A673 (cell line): Measurements from ENCODE around the gene RMP24. TPM values are rescaled to one million over a fixed set of nuclear protein-coding genes. Genes with fewer than 3 reads are reported as not detected.

Experiments
- BruUV-seq: library from RNA; stranded (reverse); fragments of 400-500 nt; replicated peaks from 2 replicates; lab custom pipeline; 2021; lab: Mats Ljungman, UMichigan
- CTCF ChIA-PET: fragments of 300-600 bp; sonication (Branson Sonifier 250); formaldehyde crosslinking; loops from one replicate; lab custom pipeline; 2022; ENCODE audit warnings: antibody characterized with exemption; lab: Charles Lee
- POLR2A ChIA-PET: fragments of 300-600 bp; sonication (Branson Sonifier 250); formaldehyde crosslinking; loops from one replicate; lab custom pipeline; 2022; ENCODE audit warnings: antibody characterized with exemption; ENCODE audit not compliant: low non-redundant PET; lab: Charles Lee
- DNase-seq: peaks from one replicate; pipeline ENCODE4 v3.0.0-alpha.2; 2015; ENCODE audit warnings: low spot score
- H3K27ac ChIP-seq: fragments of 200-600 bp; sonication (generic); 2 replicates; pipeline ENCODE4 v1.5.1; 2016; ENCODE audit warnings: mixed run types, low read depth, mild to moderate bottlenecking, mixed read lengths, antibody characterized with exemption, low read length; ENCODE audit not compliant: poor library complexity, severe bottlenecking
- H3K27me3 ChIP-seq: fragments of 200-600 bp; sonication (generic); replicated peaks from 2 replicates; pipeline ENCODE4 v1.6.1; 2017; ENCODE audit warnings: mixed run types, low read depth, mild to moderate bottlenecking, mixed read lengths, antibody characterized with exemption, low read length; ENCODE audit not compliant: insufficient read depth, poor library complexity
- H3K36me3 ChIP-seq: fragments of 200-600 bp; sonication (generic); 2 replicates; pipeline ENCODE4 v1.6.1; 2016; ENCODE audit warnings: mixed run types, mild to moderate bottlenecking, mixed read lengths, antibody characterized with exemption, low read length; ENCODE audit not compliant: insufficient read depth, poor library complexity, severe bottlenecking
- H3K4me1 ChIP-seq: fragments of 200-600 bp; sonication (generic); 2 replicates; pipeline ENCODE4 v1.6.1; 2017; ENCODE audit warnings: mixed run types, mild to moderate bottlenecking, mixed read lengths, antibody characterized with exemption, low read length; ENCODE audit not compliant: insufficient read depth, poor library complexity, severe bottlenecking
- H3K4me3 ChIP-seq: fragments of 200-600 bp; sonication (generic); 2 replicates; pipeline ENCODE4 v1.5.1; 2016; ENCODE audit warnings: low read depth, mixed run types, mild to moderate bottlenecking, mixed read lengths, low read length; ENCODE audit not compliant: poor library complexity, severe bottlenecking
- H3K9me3 ChIP-seq: fragments of 200-600 bp; sonication (generic); 2 replicates; pipeline ENCODE4 v1.6.1; 2016; ENCODE audit warnings: mixed run types, low read depth, mild to moderate bottlenecking, mixed read lengths, antibody characterized with exemption, low read length; ENCODE audit not compliant: poor library complexity, severe bottlenecking
- EZH2 ChIP-seq: fragments of 200-600 bp; sonication (generic); IDR thresholded peaks from 2 replicates; pipeline ENCODE4 v1.6.1; 2017; ENCODE audit warnings: borderline replicate concordance, low read depth, mild to moderate bottlenecking, mixed read lengths, antibody characterized with exemption, low read length; ENCODE audit not compliant: poor library complexity, severe bottlenecking
- intact Hi-C: fragments of 100-400 bp; cut with micrococcal nuclease; formaldehyde crosslinking; loops from one replicate; pipeline ENCODE4 v1.10.0; 2022; ENCODE audit not compliant: unreplicated experiment
- microRNA-seq: library from miRNA; unstranded; fragments of <30 nt; microRNA quantifications from one replicate; pipeline ENCODE4 v1.2.0, GENCODE V29; 2021
- total RNA-seq: library from RNA; stranded (reverse); gene quantifications from 2 replicates; pipeline ENCODE4 v1.2.3, GENCODE V29; 2021
- TF ChIP-seq, protein P1 (sequence below): fragments of 300-800, 200-600 bp; sonication (generic); conservative IDR thresholded peaks from 2 replicates; pipeline ENCODE4 v1.5.1; 2017; ENCODE audit warnings: low read depth, mild to moderate bottlenecking, antibody characterized with exemption, low read length, moderate library complexity, mixed read lengths

Gene RMP24

DNA sequence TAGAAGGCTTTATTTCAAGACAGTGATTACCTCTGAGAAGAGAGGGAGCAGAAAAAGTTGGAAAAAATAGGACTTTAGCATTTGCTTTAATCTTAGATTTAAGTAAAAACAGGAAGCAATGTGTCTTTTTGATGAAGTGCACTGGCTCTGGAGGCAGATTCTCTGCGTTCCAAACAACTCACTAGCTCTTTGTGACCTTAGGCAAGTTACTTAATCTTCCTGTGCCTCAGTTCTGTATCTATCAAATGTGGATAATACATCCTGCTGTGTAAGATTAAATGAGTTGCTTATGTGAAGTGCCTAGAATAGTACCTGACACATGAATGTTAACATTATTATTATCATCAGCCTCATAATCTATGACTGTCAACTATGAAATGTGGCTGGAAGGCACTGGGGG lies 52.5 kb downstream of the RMP24 start:
- ChIA-PET CTCF (interaction anchor here (0.7 kb wide), 1 partner anchor 9 kb away, joined by 3 read pairs; no protein-coding TSS in a partner anchor), POLR2A (no interaction called here)
- Histone ChIP-seq H3K36me3 (peaks cover 37% of the 10 kb centered on the region), H3K4me1 (no peaks in the 10 kb centered on the region), H3K4me3 (no peak overlapping the region), H3K27ac (no peak overlapping the region), H3K9me3 (no peaks in the 10 kb centered on the region), H3K27me3 (no peaks in the 10 kb centered on the region)
- no peak for DNase-seq
- intact Hi-C loops = no loop called here
- TF ChIP-seq EZH2 = no peak
- TF ChIP-seq, protein P1, sequence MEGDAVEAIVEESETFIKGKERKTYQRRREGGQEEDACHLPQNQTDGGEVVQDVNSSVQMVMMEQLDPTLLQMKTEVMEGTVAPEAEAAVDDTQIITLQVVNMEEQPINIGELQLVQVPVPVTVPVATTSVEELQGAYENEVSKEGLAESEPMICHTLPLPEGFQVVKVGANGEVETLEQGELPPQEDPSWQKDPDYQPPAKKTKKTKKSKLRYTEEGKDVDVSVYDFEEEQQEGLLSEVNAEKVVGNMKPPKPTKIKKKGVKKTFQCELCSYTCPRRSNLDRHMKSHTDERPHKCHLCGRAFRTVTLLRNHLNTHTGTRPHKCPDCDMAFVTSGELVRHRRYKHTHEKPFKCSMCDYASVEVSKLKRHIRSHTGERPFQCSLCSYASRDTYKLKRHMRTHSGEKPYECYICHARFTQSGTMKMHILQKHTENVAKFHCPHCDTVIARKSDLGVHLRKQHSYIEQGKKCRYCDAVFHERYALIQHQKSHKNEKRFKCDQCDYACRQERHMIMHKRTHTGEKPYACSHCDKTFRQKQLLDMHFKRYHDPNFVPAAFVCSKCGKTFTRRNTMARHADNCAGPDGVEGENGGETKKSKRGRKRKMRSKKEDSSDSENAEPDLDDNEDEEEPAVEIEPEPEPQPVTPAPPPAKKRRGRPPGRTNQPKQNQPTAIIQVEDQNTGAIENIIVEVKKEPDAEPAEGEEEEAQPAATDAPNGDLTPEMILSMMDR = no peak
- no TSS peak for BruUV-seq

- H3K9me3 ChIP-seq = no peaks in the 10 kb centered on the region
- H3K27ac ChIP-seq = no peak overlapping the region
- H3K27me3 ChIP-seq = no peaks in the 10 kb centered on the region
- no peak for TF ChIP-seq EZH2
- TF ChIP-seq, protein P1 = no peak
- CTCF ChIA-PET = no interaction called here
- POLR2A ChIA-PET = no interaction called here
- H3K36me3 ChIP-seq = peaks cover 44% of the 10 kb centered on the region
- H3K4me1 ChIP-seq = peaks cover 16% of the 10 kb centered on the region
- H3K4me3 ChIP-seq = no peak overlapping the region
- no peak for DNase-seq
- BruUV-seq = no TSS peak
- intact Hi-C loops = no loop called here
These were observed 56.4 kb downstream of the RMP24 start for GRCh38 chr18:36028859-36029258.

Small RNA genes lying within 50 kb of the gene (microRNA-seq; reads per million reads assigned to microRNA genes)
- gene MIR3929 = not detected

Other genes with a start within 250 kb of the RMP24 start
- gene RPRD1A, start 94.9 kb downstream of the RMP24 start, total RNA-seq = 65.1 and 66.1 TPM in 2 replicates
- gene SLC39A6, start 156.7 kb downstream of the RMP24 start, total RNA-seq = 58.1 and 70.7 TPM in 2 replicates
- gene ELP2, start 157.2 kb downstream of the RMP24 start, total RNA-seq = 96.5 and 110 TPM in 2 replicates
- not detected in 2 replicates for gene MOCOS, start 214.8 kb downstream of the RMP24 start, total RNA-seq